ENCODE data around the gene RALGAPA2. TPM values are rescaled to one million over a fixed set of nuclear protein-coding genes. Genes with fewer than 3 reads are reported as not detected.

The RALGAPA2 gene
- total RNA-seq, 1 experiment from 2014 or later, result 9.8 TPM

DNA sequence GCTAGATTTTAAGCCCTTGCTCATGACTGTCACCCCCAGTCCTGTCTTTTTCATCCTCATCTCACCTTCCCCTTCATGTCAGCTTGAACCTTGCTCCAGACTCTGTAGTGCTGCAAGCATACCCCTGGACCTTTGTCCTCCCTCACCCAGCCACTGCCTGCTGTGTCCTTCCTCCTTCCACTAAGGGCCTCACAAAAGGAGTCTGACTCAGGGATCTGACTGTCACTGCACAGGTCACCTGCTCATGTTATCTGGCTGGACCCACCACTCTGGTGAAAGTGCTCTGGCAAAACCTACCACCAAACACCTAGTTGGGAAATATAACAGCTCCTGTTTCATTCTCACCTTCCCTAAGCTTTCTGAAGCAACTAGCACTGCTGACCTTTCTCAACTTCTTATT, 193.2 kb downstream of the RALGAPA2 start:
- no peaks in the 10 kb centered on the region for H3K9me3 Mint-ChIP-seq (ENCODE audit: unreplicated experiment)
- peak overlapping the region; percentile 29 for H3K27ac Mint-ChIP-seq (ENCODE audit: low read depth, unreplicated experiment)
- H3K36me3 Mint-ChIP-seq (ENCODE audit: insufficient read depth, unreplicated experiment), result peaks cover 7% of the 10 kb centered on the region
- H3K4me3 Mint-ChIP-seq (ENCODE audit: unreplicated experiment), result no peak overlapping the region
- POLR2A ChIA-PET, result interaction anchor here (4.3 kb wide), 1 partner anchor 9 kb away, joined by 23 read pairs; no protein-coding TSS in a partner anchor
- no peak for TF ChIP-seq CTCF (IDR thresholded peaks at IDR 0.05; ENCODE audit: unreplicated experiment)
- CTCF ChIA-PET, result interaction anchor here (0.6 to 1.7 kb wide), 2 partner anchors 75 to 254 kb away, joined by 3 read pairs; no protein-coding TSS in a partner anchor
- no TSS peak for BruUV-seq (replicated peaks)
- peaks cover 13% of the 10 kb centered on the region for H3K4me1 Mint-ChIP-seq (ENCODE audit: insufficient read depth, unreplicated experiment)
- H3K27me3 Mint-ChIP-seq (ENCODE audit: insufficient read depth, unreplicated experiment), result no peaks in the 10 kb centered on the region
- intact Hi-C loops (cut with micrococcal nuclease), result no loop called here
- no peak for DNase-seq (ENCODE audit: unreplicated experiment)

DNA sequence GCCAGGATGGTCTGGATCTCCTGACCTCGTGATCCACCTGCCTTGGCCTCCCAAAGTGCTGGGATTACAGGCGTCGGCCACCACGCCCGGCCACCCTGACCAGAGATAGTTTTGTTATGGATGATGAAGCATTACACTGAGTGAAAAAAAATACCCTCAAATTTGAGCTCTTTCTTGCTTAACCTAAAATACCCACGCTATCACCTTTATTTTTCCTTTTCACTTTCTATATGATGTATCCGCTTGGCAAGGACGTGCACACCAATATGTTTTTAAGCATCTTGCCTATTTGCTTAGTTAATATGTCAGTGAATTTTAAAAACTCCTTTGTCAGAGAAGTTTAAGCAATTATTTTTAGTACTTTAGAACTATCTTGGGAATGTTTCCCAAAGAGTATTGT, 194.2 kb downstream of the RALGAPA2 start:
- H3K36me3 Mint-ChIP-seq (ENCODE audit: insufficient read depth, unreplicated experiment), result peaks cover 8% of the 10 kb centered on the region
- H3K27ac Mint-ChIP-seq (ENCODE audit: low read depth, unreplicated experiment), result no peak overlapping the region
- TF ChIP-seq CTCF (IDR thresholded peaks at IDR 0.05; ENCODE audit: unreplicated experiment), result no peak
- intact Hi-C loops (cut with micrococcal nuclease), result no loop called here
- no peaks in the 10 kb centered on the region for H3K27me3 Mint-ChIP-seq (ENCODE audit: insufficient read depth, unreplicated experiment)
- CTCF ChIA-PET, result interaction anchor here (0.6 to 1.1 kb wide), 4 partner anchors 44 to 435 kb away, joined by 3 read pairs; no protein-coding TSS in a partner anchor
- no peak for DNase-seq (ENCODE audit: unreplicated experiment)
- H3K4me3 Mint-ChIP-seq (ENCODE audit: unreplicated experiment), result no peak overlapping the region
- BruUV-seq (replicated peaks), result no TSS peak
- peaks cover 13% of the 10 kb centered on the region for H3K4me1 Mint-ChIP-seq (ENCODE audit: insufficient read depth, unreplicated experiment)
- POLR2A ChIA-PET, result interaction anchor here (0.7 to 1.1 kb wide), 2 partner anchors 10 to 86 kb away, joined by 3 to 6 read pairs; no protein-coding TSS in a partner anchor
- H3K9me3 Mint-ChIP-seq (ENCODE audit: unreplicated experiment), result no peaks in the 10 kb centered on the region

DNA sequence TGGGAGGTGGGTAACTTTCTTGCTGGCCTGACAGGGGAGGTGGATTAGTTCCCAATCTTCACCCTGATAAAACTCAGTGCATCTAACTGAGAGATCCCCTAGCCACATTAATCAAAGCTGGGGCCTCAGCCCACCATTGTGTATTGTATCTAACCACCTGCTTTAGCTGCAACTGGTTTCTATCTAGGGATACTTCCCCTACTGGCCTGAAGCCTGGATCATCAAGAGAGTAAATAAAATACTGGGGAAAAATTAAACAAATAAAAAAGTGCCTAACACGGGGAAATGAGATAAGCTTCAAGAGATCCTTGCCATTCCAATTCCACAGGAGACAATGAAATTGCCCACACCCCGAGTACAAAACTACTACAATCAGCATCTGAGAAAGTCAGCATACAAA, 195.1 kb downstream of the RALGAPA2 start:
- Mint-ChIP-seq H3K27me3 (ENCODE audit: insufficient read depth, unreplicated experiment) (no peaks in the 10 kb centered on the region), H3K36me3 (ENCODE audit: insufficient read depth, unreplicated experiment) (peaks cover 18% of the 10 kb centered on the region), H3K4me1 (ENCODE audit: insufficient read depth, unreplicated experiment) (peaks cover 13% of the 10 kb centered on the region), H3K4me3 (ENCODE audit: unreplicated experiment) (no peak overlapping the region), H3K9me3 (ENCODE audit: unreplicated experiment) (no peaks in the 10 kb centered on the region), H3K27ac (ENCODE audit: low read depth, unreplicated experiment) (no peak overlapping the region)
- CTCF ChIA-PET, result interaction anchor here (0.6 to 1.1 kb wide), 2 partner anchors 101 to 434 kb away, joined by 3 read pairs; no protein-coding TSS in a partner anchor
- no TSS peak for BruUV-seq (replicated peaks)
- intact Hi-C loops (cut with micrococcal nuclease), result no loop called here
- DNase-seq (ENCODE audit: unreplicated experiment), result no peak
- POLR2A ChIA-PET, result interaction anchor here (0.9 to 1.1 kb wide), 2 partner anchors 9 to 13 kb away, joined by 3 read pairs; no protein-coding TSS in a partner anchor
- TF ChIP-seq CTCF (IDR thresholded peaks at IDR 0.05; ENCODE audit: unreplicated experiment), result no peak

DNA sequence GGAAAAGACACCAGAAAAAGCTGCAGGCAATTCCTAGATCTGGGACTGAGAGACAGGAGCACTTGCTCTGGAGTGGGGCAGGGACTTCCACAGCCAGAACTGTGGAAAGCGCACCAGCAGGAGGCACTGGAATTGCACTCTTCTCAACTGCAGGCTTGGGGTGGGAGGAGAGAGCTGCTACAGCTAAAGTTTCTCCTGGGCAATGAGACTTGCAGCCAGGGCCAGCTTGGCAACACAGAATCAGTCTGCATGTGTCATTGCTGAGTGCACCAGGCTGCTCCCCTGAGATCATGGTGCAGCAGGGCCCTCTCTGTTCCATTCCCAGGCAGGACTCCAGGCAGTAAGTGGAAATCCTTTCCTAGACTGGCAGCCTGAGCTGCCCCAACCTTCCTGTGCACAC, 198.7 kb downstream of the RALGAPA2 start:
- ChIA-PET CTCF (interaction anchor here (0.7 to 1.9 kb wide), 2 partner anchors 66 to 96 kb away, joined by 3 to 5 read pairs; no protein-coding TSS in a partner anchor), POLR2A (interaction anchor here (0.7 kb wide), 1 partner anchor 8 kb away, joined by 3 read pairs; no protein-coding TSS in a partner anchor)
- intact Hi-C loops (cut with micrococcal nuclease), result no loop called here
- TF ChIP-seq CTCF (IDR thresholded peaks at IDR 0.05; ENCODE audit: unreplicated experiment), result no peak
- DNase-seq (ENCODE audit: unreplicated experiment), result no peak
- Mint-ChIP-seq H3K4me3 (ENCODE audit: unreplicated experiment) (no peak overlapping the region), H3K27me3 (ENCODE audit: insufficient read depth, unreplicated experiment) (no peaks in the 10 kb centered on the region), H3K4me1 (ENCODE audit: insufficient read depth, unreplicated experiment) (no peaks in the 10 kb centered on the region), H3K27ac (ENCODE audit: low read depth, unreplicated experiment) (no peak overlapping the region), H3K9me3 (ENCODE audit: unreplicated experiment) (no peaks in the 10 kb centered on the region), H3K36me3 (ENCODE audit: insufficient read depth, unreplicated experiment) (peaks cover 47% of the 10 kb centered on the region)
- BruUV-seq (replicated peaks), result no TSS peak

Data from MCF 10A (cell line).